Hippocampal formation (tissue), 2 donors: Measurements from ENCODE around the gene SPATA31A1.
"Not testable (repeated sequence)": the region's sequence is repeated elsewhere in the genome, so short reads cannot be mapped to it uniquely, and the experiment has no call there.

ENCODE experiments used
- DNase-seq, 2 donors: peaks; one replicate each; lab custom pipeline; 2025; lab: John Stamatoyannopoulos, UW

The SPATA31A1 gene

DNA sequence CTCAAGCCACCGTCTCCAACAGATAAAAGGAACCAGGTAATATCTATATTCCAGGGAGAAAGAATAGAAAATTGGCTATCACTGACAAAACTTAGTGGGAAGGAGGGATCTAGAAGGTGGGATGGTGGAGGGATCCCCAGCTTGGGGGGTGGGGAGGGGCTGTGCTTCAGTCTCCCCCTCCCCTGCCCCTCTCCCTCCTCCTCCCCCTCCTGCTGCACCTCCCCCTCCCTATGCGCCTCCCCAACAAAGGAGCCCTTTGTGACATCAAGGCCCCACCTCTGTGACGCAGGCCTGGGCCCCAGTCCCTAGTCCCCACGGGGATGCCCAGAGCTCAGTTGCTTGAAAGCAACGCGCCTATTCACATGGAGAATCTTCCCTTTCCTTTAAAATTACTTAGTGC lies at the start of gene SPATA31A1:
TSS of gene SPATA31A1 (plus strand) at position 301 of the 400 bp plus-strand sequence. CDS start at position 363, 62 bp downstream.
- DNase-seq = not testable (repeated sequence)

DNA sequence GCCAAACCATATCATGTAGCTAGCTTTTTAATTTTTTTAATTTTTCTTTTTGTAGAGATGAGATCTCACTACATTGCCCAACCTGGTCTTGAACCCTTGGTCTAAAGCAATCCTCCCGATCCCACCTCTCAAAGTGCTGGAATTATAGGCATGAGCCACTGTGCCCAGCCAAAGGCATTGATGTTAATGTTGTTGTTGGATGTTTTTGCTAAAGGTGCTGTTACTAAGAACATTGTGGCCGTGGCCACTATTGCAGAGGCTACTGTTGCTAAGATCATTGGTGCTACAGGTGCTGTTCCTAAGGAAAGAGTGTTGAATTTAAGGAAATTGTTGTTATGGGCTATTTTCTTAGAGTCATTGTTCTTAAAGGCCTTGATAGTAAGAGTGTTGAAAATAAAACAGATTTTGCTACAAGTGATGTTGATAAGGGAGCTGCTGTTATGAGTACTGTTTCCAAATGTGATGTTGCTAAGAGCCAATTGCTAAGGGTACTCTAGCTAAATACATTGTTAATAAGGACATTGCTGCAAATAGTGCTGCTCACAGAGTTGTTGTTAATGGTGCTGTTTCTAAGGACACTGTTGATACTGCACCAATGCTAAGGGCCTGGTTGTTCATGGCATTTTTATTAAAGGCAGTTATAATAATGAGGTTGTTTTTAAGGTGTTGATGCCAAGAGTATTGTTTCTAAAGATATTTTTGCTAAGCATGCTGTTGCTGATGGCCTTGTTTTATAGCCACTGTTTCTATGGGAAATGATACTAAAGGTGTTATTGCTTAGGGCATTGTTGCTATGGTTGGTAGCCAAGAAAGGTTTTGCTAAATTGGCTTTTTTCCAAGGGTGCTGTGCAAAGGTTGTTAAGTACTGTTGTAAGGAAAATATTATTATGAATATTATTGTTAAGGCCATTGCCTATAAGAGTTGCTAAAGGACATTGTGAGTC lies 52.1 kb downstream of the SPATA31A1 start:
- not testable (repeated sequence) for DNase-seq

DNA sequence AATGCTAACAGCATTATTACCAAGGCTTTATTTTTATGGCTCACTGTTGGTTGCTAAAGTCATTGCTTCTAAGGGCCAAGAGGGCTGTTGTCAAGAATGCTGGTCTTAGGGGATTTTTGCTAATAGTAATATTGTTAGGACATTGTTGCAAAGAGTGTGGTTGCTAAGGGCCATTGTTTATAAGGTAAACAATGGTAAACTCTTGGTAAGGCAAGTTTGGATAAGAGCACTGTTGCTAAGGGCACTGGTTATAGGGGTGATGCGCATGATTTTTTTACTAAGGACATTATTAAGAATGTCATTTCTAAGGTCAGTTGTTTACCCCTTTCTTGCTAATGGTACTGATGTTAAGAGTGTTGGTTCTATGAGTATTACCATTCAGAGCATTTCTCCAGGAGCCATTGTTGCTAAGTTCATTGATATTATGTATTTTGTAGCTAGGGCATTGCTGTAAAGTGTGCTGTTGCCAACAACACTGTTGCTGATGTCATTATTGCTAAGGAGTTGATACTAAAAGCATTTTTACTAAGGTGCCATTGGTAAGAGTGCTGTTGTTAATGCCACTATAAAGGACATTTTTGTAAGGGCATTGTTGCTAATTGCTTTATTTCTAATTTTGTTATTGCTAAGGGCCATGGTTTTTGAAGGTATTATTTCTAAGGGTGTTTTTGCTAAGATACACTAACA lies 55.9 kb downstream of the SPATA31A1 start:
- not testable (repeated sequence) for DNase-seq
